PC-9 (cell line): Measurements from ENCODE around the gene LZTS2. TPM values are rescaled to one million over a fixed set of nuclear protein-coding genes. Genes with fewer than 3 reads are reported as not detected.

ENCODE experiments used
- BruUV-seq: library from RNA; stranded (reverse); fragments of 400-500 nt; replicated peaks from 2 replicates; lab custom pipeline; 2021; lab: Mats Ljungman, UMichigan
- CTCF ChIA-PET: fragments of 300-600 bp; sonication (Branson Sonifier 250); formaldehyde crosslinking; loops from one replicate; lab custom pipeline; 2022; ENCODE audit warnings: antibody characterized with exemption; lab: Charles Lee
- POLR2A ChIA-PET: fragments of 300-600 bp; sonication (Branson Sonifier 250); formaldehyde crosslinking; loops from one replicate; lab custom pipeline; 2022; ENCODE audit warnings: antibody characterized with exemption; ENCODE audit not compliant: unreplicated experiment; lab: Charles Lee
- DNase-seq, 2 experiments: peaks; one replicate each; pipeline versions ENCODE4 v3.0.0 to v3.0.0-alpha.2; 2015 to 2022; ENCODE audit warnings: mixed read lengths in 1 of 2
- H2AFZ ChIP-seq: fragments of 200-600 bp; sonication (generic); 2 replicates; pipeline ENCODE4 v1.8.1; 2017; ENCODE audit warnings: antibody characterized with exemption
- H3F3A ChIP-seq: fragments of 200-600 bp; sonication (generic); 2 replicates; pipeline ENCODE4 v1.8.1; 2017; ENCODE audit warnings: antibody characterized with exemption, mild to moderate bottlenecking, low read depth; ENCODE audit not compliant: insufficient read depth
- H3K27ac ChIP-seq: fragments of 200-600 bp; sonication (generic); 2 replicates; pipeline ENCODE4 v1.6.1; 2016; ENCODE audit warnings: mixed run types
- H3K27me3 ChIP-seq: fragments of 200-600 bp; sonication (generic); 2 replicates; pipeline ENCODE4 v1.6.1; 2016; ENCODE audit warnings: low read depth, mixed run types; ENCODE audit not compliant: insufficient read depth
- H3K36me3 ChIP-seq: fragments of 200-600 bp; sonication (generic); 2 replicates; pipeline ENCODE4 v1.6.1; 2016; ENCODE audit warnings: low read depth, mixed run types
- H3K4me1 ChIP-seq: fragments of 200-600 bp; sonication (generic); replicated peaks from 2 replicates; pipeline ENCODE4 v1.6.1; 2016; ENCODE audit warnings: mixed run types; ENCODE audit not compliant: insufficient read depth
- H3K4me2 ChIP-seq: fragments of 200-600 bp; sonication (generic); 2 replicates; pipeline ENCODE4 v1.6.1; 2017; ENCODE audit warnings: mixed run types
- H3K4me3 ChIP-seq: fragments of 200-600 bp; sonication (generic); 2 replicates; pipeline ENCODE4 v1.6.1; 2016; ENCODE audit warnings: mixed run types
- H3K79me2 ChIP-seq: fragments of 200-600 bp; sonication (generic); 2 replicates; pipeline ENCODE4 v1.6.1; 2017; ENCODE audit warnings: low read depth, mixed run types
- H3K9me2 ChIP-seq: fragments of 200-600 bp; sonication (generic); 2 replicates; pipeline ENCODE4 v1.8.1; 2017; ENCODE audit warnings: mild to moderate bottlenecking; ENCODE audit not compliant: insufficient read depth
- H3K9me3 ChIP-seq: fragments of 200-600 bp; sonication (generic); 2 replicates; pipeline ENCODE4 v1.8.1; 2016; ENCODE audit warnings: low read depth; ENCODE audit not compliant: insufficient read depth
- H4K20me1 ChIP-seq: fragments of 200-600 bp; sonication (generic); 2 replicates; pipeline ENCODE4 v1.8.1; 2017; ENCODE audit not compliant: insufficient read depth
- CTCF ChIP-seq: fragments of 200-600 bp; sonication (generic); conservative IDR thresholded peaks from 2 replicates; pipeline ENCODE4 v1.6.1; 2017; ENCODE audit warnings: mixed run types, antibody characterized with exemption, mild to moderate bottlenecking, moderate library complexity
- EZH2 ChIP-seq: fragments of 200-600 bp; sonication (generic); IDR thresholded peaks from 2 replicates; pipeline ENCODE4 v1.8.0; 2017; ENCODE audit warnings: antibody characterized with exemption, low read depth
- intact Hi-C: fragments of 100-400 bp; cut with micrococcal nuclease; formaldehyde crosslinking; loops from one replicate; pipeline ENCODE4 v1.10.0; 2022; ENCODE audit not compliant: unreplicated experiment
- total RNA-seq: library from RNA; stranded (reverse); gene quantifications from 2 replicates; pipeline ENCODE4 v1.2.3, GENCODE V29; 2021

The LZTS2 gene
- total RNA-seq, 1 experiment from 2014 or later, result 32.5 TPM

- DNase-seq, result no peak
- Histone ChIP-seq H3K36me3 (no peaks in the 10 kb centered on the region), H2AFZ (no peak overlapping the region), H3F3A (no peaks in the 10 kb centered on the region), H3K9me2 (no peaks in the 10 kb centered on the region), H3K4me3 (no peak overlapping the region), H4K20me1 (no peaks in the 10 kb centered on the region; the same call in 1 of the 2 replicates), H3K27me3 (no peaks in the 10 kb centered on the region), H3K4me1 (peaks cover 7% of the 10 kb centered on the region), H3K27ac (no peak overlapping the region), H3K9me3 (no peaks in the 10 kb centered on the region), H3K4me2 (no peak overlapping the region), H3K79me2 (0 out of 2 replicates have a peak, but pooled peaks cover 5% of the 10 kb centered on the region)
- ChIA-PET CTCF (no interaction called here), POLR2A (interaction anchor here (0.6 kb wide), 1 partner anchor 15 kb away, joined by 5 read pairs; the partner anchor contains the start of genes MRPL43 and TWNK)
- intact Hi-C loops, result no loop called here
- no TSS peak for BruUV-seq
- TF ChIP-seq EZH2 (no peak), CTCF (no peak)
Observed at GRCh38 chr10:101002456-101002855, 2.8 kb downstream of the LZTS2 start.

DNA sequence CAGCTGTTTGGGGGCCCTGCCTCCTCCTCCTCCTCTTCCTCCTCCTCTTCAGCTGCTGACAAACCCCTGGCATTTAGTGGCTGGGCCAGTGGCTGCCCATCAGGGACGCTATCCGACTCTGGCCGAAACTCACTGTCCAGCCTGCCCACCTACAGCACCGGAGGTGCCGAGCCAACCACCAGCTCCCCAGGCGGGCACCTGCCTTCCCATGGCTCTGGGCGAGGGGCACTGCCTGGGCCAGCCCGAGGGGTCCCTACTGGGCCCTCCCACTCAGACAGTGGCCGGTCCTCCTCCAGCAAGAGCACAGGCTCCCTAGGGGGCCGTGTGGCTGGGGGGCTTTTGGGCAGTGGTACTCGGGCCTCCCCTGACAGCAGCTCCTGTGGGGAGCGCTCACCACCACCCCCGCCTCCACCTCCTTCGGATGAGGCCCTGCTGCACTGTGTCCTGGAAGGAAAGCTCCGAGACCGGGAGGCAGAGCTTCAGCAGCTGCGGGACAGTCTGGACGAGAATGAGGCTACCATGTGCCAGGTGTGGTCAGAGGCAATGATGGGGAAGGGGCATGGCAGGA, 4.1 kb downstream of the LZTS2 start:
- no peaks in the 10 kb centered on the region for H3K9me3 ChIP-seq
- no peaks in the 10 kb centered on the region for H3K36me3 ChIP-seq
- no peak overlapping the region for H3K27ac ChIP-seq
- H3K79me2 ChIP-seq, result 0 out of 2 replicates have a peak, but pooled peaks cover 5% of the 10 kb centered on the region
- H3K9me2 ChIP-seq, result no peaks in the 10 kb centered on the region
- intact Hi-C loops, result no loop called here
- BruUV-seq, result no TSS peak
- POLR2A ChIA-PET, result no interaction called here
- H3K4me2 ChIP-seq, result no peak overlapping the region
- no peak overlapping the region for H3K4me3 ChIP-seq
- H3K27me3 ChIP-seq, result no peaks in the 10 kb centered on the region
- no peak for DNase-seq
- peaks cover 2% of the 10 kb centered on the region for H3K4me1 ChIP-seq
- CTCF ChIA-PET, result no interaction called here
- H2AFZ ChIP-seq, result no peak overlapping the region
- no peak for TF ChIP-seq EZH2
- TF ChIP-seq CTCF, result no peak
- H3F3A ChIP-seq, result no peaks in the 10 kb centered on the region
- no peaks in the 10 kb centered on the region; the same call in 1 of the 2 replicates for H4K20me1 ChIP-seq

DNA sequence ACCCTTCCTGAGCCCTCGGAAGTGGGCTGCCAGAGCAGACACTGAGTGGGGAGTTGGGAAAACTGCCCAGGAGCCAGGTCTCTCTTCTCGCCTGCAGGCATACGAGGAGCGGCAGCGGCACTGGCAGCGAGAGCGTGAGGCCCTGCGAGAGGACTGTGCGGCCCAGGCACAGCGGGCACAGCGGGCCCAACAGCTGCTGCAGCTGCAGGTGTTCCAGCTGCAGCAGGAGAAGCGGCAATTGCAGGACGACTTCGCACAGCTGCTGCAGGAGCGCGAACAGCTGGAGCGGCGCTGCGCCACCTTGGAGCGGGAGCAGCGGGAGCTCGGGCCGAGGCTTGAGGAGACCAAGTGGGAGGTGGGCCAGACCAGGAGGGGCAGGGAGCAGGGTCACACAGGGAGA, 5.8 kb downstream of the LZTS2 start:
- TF ChIP-seq CTCF (no peak), EZH2 (no peak)

More for the DNA sequence above, 5.8 kb downstream of the LZTS2 start:
- Histone ChIP-seq H3K79me2 (0 out of 2 replicates have a peak, but pooled peaks cover under 1% of the 10 kb centered on the region), H3K9me3 (no peaks in the 10 kb centered on the region), H3K4me1 (no peaks in the 10 kb centered on the region), H3K36me3 (no peaks in the 10 kb centered on the region), H3K27me3 (no peaks in the 10 kb centered on the region), H4K20me1 (no peaks in the 10 kb centered on the region; the same call in 1 of the 2 replicates), H3K9me2 (no peaks in the 10 kb centered on the region), H3F3A (no peaks in the 10 kb centered on the region), H2AFZ (no peak overlapping the region), H3K4me2 (no peak overlapping the region), H3K4me3 (no peak overlapping the region), H3K27ac (no peak overlapping the region)
- DNase-seq, result no peak
- intact Hi-C loops, result no loop called here
- CTCF ChIA-PET, result interaction anchor here (1.0 kb wide), 1 partner anchor 23 kb away, joined by 3 read pairs; no protein-coding TSS in a partner anchor
- POLR2A ChIA-PET, result no interaction called here
- no TSS peak for BruUV-seq
